Measurements from ENCODE around the gene CNOT4. TPM values are rescaled to one million over a fixed set of nuclear protein-coding genes. Genes with fewer than 3 reads are reported as not detected.

Gene CNOT4
- total and polyA plus RNA-seq, 2 of the 13 experiments (the other 11 are each of a cell fraction or from before 2014, with no cell fraction given): 7.4 to 8.4 TPM

DNA sequence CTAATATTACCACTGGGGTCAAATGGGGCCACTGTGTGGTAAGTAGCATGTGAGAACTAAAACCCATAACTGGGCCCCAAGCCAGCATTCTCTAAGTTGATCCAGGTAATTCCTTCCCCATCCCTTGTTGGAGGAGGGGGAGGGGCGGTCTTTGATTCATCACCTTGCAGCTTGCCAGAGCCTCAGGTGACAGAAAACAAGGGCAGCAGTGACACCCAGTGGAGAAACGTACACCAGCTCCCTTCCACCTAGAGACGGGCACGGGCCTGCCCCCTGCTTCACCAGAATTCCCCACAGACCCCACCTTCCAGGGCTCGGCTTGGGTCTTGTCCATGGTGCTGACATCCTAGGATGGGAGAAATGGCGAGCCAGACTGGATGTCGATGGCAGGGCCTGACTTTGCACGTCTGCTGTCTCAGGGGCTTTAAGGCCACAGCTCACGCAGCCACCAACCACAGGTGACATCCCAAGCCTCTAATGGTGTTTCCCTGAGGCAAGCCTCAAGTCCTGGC, 174.2 kb downstream of the CNOT4 start (continued):
- TF ChIP-seq, protein P1, sequence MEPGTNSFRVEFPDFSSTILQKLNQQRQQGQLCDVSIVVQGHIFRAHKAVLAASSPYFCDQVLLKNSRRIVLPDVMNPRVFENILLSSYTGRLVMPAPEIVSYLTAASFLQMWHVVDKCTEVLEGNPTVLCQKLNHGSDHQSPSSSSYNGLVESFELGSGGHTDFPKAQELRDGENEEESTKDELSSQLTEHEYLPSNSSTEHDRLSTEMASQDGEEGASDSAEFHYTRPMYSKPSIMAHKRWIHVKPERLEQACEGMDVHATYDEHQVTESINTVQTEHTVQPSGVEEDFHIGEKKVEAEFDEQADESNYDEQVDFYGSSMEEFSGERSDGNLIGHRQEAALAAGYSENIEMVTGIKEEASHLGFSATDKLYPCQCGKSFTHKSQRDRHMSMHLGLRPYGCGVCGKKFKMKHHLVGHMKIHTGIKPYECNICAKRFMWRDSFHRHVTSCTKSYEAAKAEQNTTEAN (CRISPR knock-in tag; conservative IDR thresholded peaks at IDR 0.05): 0 out of 2 replicates have a peak, but pooled peaks have one; percentile 58
- TF ChIP-seq ZNF10 (CRISPR knock-in tag; IDR thresholded peaks at IDR 0.05; ENCODE audit: borderline replicate concordance, low read depth): no peak
- no peak for TF ChIP-seq ZFP62 (CRISPR knock-in tag; IDR thresholded peaks at IDR 0.05)
- 0 out of 2 replicates have a peak, but pooled peaks have one; percentile 31 for TF ChIP-seq ARHGAP35 (CRISPR knock-in tag; IDR thresholded peaks at IDR 0.05; ENCODE audit: borderline replicate concordance)
- no peak for TF ChIP-seq ZNF484 (CRISPR knock-in tag; IDR thresholded peaks at IDR 0.05; ENCODE audit: borderline replicate concordance, low read depth)
- TF ChIP-seq TOPORS (CRISPR knock-in tag; IDR thresholded peaks at IDR 0.05): peak; percentile 70; the same call in 1 of the 2 replicates
- no peak for TF ChIP-seq FOXP1 (IDR thresholded peaks at IDR 0.05)
- TF ChIP-seq FOXP1 (CRISPR knock-in tag; IDR thresholded peaks at IDR 0.05): no peak
- TF ChIP-seq TARDBP (CRISPR knock-in tag; IDR thresholded peaks at IDR 0.05): peak; percentile 80
- no peak for TF ChIP-seq ZNF205 (CRISPR knock-in tag; IDR thresholded peaks at IDR 0.05)
- TF ChIP-seq, protein P2, sequence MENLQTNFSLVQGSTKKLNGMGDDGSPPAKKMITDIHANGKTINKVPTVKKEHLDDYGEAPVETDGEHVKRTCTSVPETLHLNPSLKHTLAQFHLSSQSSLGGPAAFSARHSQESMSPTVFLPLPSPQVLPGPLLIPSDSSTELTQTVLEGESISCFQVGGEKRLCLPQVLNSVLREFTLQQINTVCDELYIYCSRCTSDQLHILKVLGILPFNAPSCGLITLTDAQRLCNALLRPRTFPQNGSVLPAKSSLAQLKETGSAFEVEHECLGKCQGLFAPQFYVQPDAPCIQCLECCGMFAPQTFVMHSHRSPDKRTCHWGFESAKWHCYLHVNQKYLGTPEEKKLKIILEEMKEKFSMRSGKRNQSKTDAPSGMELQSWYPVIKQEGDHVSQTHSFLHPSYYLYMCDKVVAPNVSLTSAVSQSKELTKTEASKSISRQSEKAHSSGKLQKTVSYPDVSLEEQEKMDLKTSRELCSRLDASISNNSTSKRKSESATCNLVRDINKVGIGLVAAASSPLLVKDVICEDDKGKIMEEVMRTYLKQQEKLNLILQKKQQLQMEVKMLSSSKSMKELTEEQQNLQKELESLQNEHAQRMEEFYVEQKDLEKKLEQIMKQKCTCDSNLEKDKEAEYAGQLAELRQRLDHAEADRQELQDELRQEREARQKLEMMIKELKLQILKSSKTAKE (CRISPR knock-in tag; IDR thresholded peaks at IDR 0.05; ENCODE audit: borderline replicate concordance): no peak
- TF ChIP-seq ZNF562 (CRISPR knock-in tag; IDR thresholded peaks at IDR 0.05; ENCODE audit: borderline replicate concordance): no peak
- TF ChIP-seq, protein P3, sequence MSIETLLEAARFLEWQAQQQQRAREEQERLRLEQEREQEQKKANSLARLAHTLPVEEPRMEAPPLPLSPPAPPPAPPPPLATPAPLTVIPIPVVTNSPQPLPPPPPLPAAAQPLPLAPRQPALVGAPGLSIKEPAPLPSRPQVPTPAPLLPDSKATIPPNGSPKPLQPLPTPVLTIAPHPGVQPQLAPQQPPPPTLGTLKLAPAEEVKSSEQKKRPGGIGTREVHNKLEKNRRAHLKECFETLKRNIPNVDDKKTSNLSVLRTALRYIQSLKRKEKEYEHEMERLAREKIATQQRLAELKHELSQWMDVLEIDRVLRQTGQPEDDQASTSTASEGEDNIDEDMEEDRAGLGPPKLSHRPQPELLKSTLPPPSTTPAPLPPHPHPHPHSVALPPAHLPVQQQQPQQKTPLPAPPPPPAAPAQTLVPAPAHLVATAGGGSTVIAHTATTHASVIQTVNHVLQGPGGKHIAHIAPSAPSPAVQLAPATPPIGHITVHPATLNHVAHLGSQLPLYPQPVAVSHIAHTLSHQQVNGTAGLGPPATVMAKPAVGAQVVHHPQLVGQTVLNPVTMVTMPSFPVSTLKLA (IDR thresholded peaks at IDR 0.05): no peak
- 0 out of 2 replicates have a peak, but pooled peaks have one; percentile 29 for TF ChIP-seq MEIS2 (CRISPR knock-in tag; IDR thresholded peaks at IDR 0.05)
- TF ChIP-seq, protein P4, sequence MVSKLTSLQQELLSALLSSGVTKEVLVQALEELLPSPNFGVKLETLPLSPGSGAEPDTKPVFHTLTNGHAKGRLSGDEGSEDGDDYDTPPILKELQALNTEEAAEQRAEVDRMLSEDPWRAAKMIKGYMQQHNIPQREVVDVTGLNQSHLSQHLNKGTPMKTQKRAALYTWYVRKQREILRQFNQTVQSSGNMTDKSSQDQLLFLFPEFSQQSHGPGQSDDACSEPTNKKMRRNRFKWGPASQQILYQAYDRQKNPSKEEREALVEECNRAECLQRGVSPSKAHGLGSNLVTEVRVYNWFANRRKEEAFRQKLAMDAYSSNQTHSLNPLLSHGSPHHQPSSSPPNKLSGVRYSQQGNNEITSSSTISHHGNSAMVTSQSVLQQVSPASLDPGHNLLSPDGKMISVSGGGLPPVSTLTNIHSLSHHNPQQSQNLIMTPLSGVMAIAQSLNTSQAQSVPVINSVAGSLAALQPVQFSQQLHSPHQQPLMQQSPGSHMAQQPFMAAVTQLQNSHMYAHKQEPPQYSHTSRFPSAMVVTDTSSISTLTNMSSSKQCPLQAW (CRISPR knock-in tag; IDR thresholded peaks at IDR 0.05): peak; percentile 67; the same call in 1 of the 2 replicates
- TF ChIP-seq, protein P5, sequence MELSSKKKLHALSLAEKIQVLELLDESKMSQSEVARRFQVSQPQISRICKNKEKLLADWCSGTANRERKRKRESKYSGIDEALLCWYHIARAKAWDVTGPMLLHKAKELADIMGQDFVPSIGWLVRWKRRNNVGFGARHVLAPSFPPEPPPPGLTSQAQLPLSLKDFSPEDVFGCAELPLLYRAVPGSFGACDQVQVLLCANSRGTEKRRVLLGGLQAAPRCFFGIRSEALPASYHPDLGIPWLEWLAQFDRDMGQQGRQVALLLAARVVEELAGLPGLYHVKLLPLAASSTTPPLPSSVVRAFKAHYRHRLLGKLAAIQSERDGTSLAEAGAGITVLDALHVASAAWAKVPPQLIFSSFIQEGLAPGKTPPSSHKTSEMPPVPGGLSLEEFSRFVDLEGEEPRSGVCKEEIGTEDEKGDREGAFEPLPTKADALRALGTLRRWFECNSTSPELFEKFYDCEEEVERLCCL (CRISPR knock-in tag; IDR thresholded peaks at IDR 0.05; ENCODE audit: borderline replicate concordance): no peak
- TF ChIP-seq, protein P6, sequence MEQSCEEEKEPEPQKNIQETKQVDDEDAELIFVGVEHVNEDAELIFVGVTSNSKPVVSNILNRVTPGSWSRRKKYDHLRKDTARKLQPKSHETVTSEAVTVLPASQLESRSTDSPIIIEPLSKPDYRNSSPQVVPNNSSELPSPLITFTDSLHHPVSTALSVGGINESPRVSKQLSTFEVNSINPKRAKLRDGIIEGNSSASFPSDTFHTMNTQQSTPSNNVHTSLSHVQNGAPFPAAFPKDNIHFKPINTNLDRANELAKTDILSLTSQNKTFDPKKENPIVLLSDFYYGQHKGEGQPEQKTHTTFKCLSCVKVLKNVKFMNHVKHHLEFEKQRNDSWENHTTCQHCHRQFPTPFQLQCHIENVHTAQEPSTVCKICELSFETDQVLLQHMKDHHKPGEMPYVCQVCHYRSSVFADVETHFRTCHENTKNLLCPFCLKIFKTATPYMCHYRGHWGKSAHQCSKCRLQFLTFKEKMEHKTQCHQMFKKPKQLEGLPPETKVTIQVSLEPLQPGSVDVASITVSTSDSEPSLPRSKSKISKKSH (CRISPR knock-in tag; IDR thresholded peaks at IDR 0.05; ENCODE audit: borderline replicate concordance): peak; percentile 41; the same call in 1 of the 2 replicates
- TF ChIP-seq, protein P7, sequence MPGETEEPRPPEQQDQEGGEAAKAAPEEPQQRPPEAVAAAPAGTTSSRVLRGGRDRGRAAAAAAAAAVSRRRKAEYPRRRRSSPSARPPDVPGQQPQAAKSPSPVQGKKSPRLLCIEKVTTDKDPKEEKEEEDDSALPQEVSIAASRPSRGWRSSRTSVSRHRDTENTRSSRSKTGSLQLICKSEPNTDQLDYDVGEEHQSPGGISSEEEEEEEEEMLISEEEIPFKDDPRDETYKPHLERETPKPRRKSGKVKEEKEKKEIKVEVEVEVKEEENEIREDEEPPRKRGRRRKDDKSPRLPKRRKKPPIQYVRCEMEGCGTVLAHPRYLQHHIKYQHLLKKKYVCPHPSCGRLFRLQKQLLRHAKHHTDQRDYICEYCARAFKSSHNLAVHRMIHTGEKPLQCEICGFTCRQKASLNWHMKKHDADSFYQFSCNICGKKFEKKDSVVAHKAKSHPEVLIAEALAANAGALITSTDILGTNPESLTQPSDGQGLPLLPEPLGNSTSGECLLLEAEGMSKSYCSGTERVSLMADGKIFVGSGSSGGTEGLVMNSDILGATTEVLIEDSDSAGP (CRISPR knock-in tag; IDR thresholded peaks at IDR 0.05; ENCODE audit: borderline replicate concordance): peak; percentile 57

Data from HepG2 (cell line).